ENCODE measurements around the gene SKIC8.
A peak's percentile ranks its signal among the peaks of the same experiment; 100 is the strongest.

SKIC8 gene

DNA sequence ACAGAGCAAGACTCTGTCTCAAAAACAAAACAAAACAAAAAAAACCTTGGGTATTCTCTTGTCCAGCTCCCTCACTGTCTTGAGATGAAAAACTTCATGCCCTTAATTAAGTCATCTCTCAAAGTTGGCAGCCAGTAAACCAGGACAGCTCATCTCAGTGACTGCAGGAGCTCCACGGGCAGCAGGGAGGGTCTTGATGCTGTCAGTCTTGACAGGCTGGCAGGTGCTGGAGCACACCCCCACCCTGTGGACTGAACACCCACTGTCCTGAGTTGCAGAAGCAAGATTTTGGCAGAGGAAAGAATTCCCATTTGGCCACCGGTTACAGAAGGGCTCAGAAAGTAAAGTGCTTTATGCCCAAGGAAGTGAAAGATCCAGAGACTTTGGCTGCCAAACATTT, 27.1 kb downstream of the SKIC8 start:
- CTCF ChIA-PET: interaction anchor here (1.4 kb wide), 1 partner anchor 164 kb away, joined by 6 read pairs; no protein-coding TSS in a partner anchor
- no peak for TF ChIP-seq CTCF (conservative IDR thresholded peaks at IDR 0.05; ENCODE audit: low read depth)

DNA sequence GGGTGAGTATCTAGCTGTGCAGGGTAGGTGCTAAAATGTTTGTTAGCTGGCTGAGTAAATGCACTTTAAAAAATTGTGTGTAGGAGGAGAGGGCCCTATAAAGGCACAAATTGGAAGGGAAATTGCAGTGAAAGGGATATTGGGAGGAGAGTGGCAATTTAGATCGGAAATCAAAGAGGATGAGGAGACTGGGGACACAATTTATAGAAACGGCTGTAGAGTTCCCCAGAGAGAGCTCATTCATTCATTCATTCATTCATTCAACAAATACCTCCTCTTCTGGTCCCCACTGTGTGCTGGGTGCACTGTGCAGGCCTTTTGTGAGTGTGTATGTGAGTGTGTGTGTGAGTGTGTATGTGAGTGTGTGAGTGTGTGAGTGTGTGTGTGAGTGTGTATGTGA, 32.6 kb downstream of the SKIC8 start:
- TF ChIP-seq CTCF (conservative IDR thresholded peaks at IDR 0.05; ENCODE audit: low read depth): no peak
- ChIA-PET POLR2A (ENCODE audit: low non-redundant PET) (no interaction called here), CTCF (interaction anchor here (0.6 kb wide), 1 partner anchor 11 kb away, joined by 3 read pairs; no protein-coding TSS in a partner anchor)
- no peak overlapping the region for H3K27ac ChIP-seq
- no peak for DNase-seq (ENCODE audit: low spot score)

More for the DNA sequence above, 27.1 kb downstream of the SKIC8 start:
- POLR2A ChIA-PET (ENCODE audit: low non-redundant PET): no interaction called here
- no peak for DNase-seq (ENCODE audit: low spot score)
- H3K27ac ChIP-seq: no peak overlapping the region

GRCh38 chr15:78266229-78266628, 33.2 kb downstream of the SKIC8 start:
- H3K27ac ChIP-seq: no peak overlapping the region

DNA sequence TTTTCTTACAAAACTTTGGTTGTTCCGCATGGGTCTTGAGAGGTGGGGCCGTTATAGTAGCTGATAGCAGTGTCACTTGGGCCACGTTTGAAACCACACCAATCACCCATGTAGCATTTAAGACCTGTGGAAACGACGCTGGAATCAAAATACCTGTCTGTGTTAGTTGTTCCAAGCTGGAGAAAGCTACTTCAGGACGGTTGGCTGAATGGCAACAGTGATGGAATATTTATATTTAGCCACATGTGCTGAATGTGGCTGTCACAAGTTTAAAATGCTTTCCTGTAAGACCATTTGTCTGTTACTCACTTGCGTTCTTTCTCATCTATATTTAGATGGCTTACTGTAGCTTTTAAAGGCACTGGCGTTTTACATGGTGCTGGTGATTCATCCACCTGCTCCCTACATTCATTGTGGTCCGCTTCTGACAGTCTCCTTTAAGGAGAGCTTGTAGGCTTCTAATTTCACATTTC, 33.6 kb downstream of the SKIC8 start:
- peak; percentile 57 for DNase-seq (ENCODE audit: low spot score)
- ChIA-PET POLR2A (ENCODE audit: low non-redundant PET) (no interaction called here), CTCF (interaction anchor here (0.6 to 1.0 kb wide), 3 partner anchors 14 to 240 kb away, joined by 3 to 5 read pairs (median 3); no protein-coding TSS in a partner anchor)
- no peak overlapping the region for H3K27ac ChIP-seq
- TF ChIP-seq CTCF (conservative IDR thresholded peaks at IDR 0.05; ENCODE audit: low read depth): no peak

More at GRCh38 chr15:78266229-78266628, 33.2 kb downstream of the SKIC8 start:
- CTCF ChIA-PET: interaction anchor here (0.6 to 1.0 kb wide), 4 partner anchors 11 to 239 kb away, joined by 3 to 5 read pairs (median 3); no protein-coding TSS in a partner anchor
- TF ChIP-seq CTCF (conservative IDR thresholded peaks at IDR 0.05; ENCODE audit: low read depth): no peak
- POLR2A ChIA-PET (ENCODE audit: low non-redundant PET): no interaction called here
- peak; percentile 9 for DNase-seq (ENCODE audit: low spot score)

DNA sequence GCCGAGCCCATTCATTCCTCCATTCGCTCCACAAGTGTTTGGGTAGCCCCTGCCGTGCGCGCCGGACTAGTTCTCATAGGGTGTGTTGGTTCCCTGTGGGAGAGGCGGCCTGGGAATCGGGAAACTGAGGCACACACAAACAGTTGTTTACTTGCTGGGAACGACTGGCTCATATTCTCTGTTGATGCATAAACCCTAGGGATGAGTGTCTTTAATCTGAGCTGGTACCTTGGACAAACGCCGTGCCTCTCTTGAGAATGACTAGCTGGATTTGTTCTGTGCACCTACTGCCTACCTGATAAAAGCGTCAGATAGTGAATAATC, 34.3 kb downstream of the SKIC8 start:
- H3K27ac ChIP-seq: no peak overlapping the region
- ChIA-PET POLR2A (ENCODE audit: low non-redundant PET) (no interaction called here), CTCF (interaction anchor here (1.0 kb wide), 1 partner anchor 174 kb away, joined by 3 read pairs; no protein-coding TSS in a partner anchor)
- no peak for TF ChIP-seq CTCF (conservative IDR thresholded peaks at IDR 0.05; ENCODE audit: low read depth)
- DNase-seq (ENCODE audit: low spot score): no peak

DNA sequence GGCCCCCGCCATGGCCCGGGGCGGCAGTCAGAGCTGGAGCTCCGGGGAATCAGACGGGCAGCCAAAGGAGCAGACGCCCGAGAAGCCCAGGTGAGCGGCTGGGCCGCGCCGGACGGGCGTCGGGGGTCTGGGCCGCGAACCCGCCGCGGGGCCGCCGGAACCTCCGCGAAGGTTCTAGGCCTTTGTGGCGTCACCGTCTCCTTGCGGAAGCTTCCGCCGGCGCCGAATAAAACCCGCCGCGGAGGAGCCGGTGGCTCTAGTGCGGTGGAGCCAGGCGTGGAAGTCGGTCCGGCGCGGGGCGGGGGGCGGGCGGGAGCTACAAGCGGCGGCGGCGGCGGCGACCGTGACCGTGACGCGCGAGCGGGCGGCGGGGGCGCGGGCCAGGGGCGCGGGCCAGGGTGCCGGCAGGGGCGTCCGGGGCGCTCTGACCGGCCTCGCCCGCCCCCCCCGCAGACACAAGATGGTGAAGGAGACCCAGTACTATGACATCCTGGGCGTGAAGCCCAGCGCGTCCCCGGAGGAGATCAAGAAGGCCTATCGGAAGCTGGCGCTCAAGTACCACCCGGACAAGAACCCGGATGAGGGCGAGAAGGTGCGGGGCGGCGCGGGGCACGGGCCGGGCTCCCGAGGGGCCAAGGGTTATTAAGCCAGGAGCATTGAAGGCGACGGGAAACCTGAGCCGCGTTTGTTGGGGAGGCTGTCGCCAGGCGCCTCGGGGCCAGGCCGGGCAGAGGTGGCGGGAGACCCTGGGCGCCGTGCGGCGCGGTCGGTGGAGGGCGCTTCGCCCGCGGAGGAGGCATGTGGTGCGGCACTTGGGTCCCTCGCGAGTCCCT, 34.9 kb downstream of the SKIC8 start, which contains the start of gene DNAJA4:
Gene DNAJA4 (plus strand): TSS at position 259 of the 833 bp plus-strand sequence. CDS start 202 bp downstream, at position 461.
- no peak for TF ChIP-seq CTCF (conservative IDR thresholded peaks at IDR 0.05; ENCODE audit: low read depth)
- no peak for DNase-seq (ENCODE audit: low spot score)
- POLR2A ChIA-PET (ENCODE audit: low non-redundant PET): no interaction called here
- CTCF ChIA-PET: interaction anchor here (0.7 kb wide), 1 partner anchor 11 kb away, joined by 3 read pairs; no protein-coding TSS in a partner anchor
- H3K27ac ChIP-seq: no peak within 1 kb of the TSS

Measured in RWPE1 (cell line).